Measurements from ENCODE around the gene ITIH4. TPM values are rescaled to one million over a fixed set of nuclear protein-coding genes. Genes with fewer than 3 reads are reported as not detected.
A peak's percentile ranks its signal among the peaks of the same experiment; 100 is the strongest.

ITIH4 gene
- total RNA-seq, 1 donor from 2014 or later: 5.9 TPM

GRCh38 chr3:52790337-52790736, 40.1 kb downstream of the ITIH4 start:
- no peak overlapping the region for H3K27ac ChIP-seq
- TF ChIP-seq POLR2AphosphoS5 (IDR thresholded peaks at IDR 0.05; ENCODE audit: insufficient read depth in 1 of 2, low read depth in 1 of 2): no peak
- TF ChIP-seq POLR2A (IDR thresholded peaks at IDR 0.05): no peak
- no peak for TF ChIP-seq CTCF (IDR thresholded peaks at IDR 0.05)
- H3K36me3 ChIP-seq: no peaks in the 10 kb centered on the region
- intact Hi-C loops (cut with DNase I): no loop called here
- H3K4me1 ChIP-seq: peaks cover 13% of the 10 kb centered on the region
- no peaks in the 10 kb centered on the region for H3K27me3 ChIP-seq
- DNase-seq (ENCODE audit: extremely low spot score in 2 of 2): no peak
- H3K4me3 ChIP-seq: no peak overlapping the region
- H3K9me3 ChIP-seq: no peaks in the 10 kb centered on the region

GRCh38 chr3:52789746-52790040, 40.8 kb downstream of the ITIH4 start:
- TF ChIP-seq POLR2AphosphoS5 (IDR thresholded peaks at IDR 0.05; ENCODE audit: insufficient read depth in 1 of 2, low read depth in 1 of 2): no peak
- TF ChIP-seq POLR2A (IDR thresholded peaks at IDR 0.05): no peak
- no peak for TF ChIP-seq CTCF (IDR thresholded peaks at IDR 0.05)
- intact Hi-C loops (cut with DNase I): no loop called here
- H3K27ac ChIP-seq: no peak overlapping the region
- DNase-seq (ENCODE audit: extremely low spot score in 2 of 2): no peak
- H3K4me1 ChIP-seq: peaks cover 13% of the 10 kb centered on the region
- H3K4me3 ChIP-seq: no peak overlapping the region
- no peaks in the 10 kb centered on the region for H3K36me3 ChIP-seq
- no peaks in the 10 kb centered on the region for H3K27me3 ChIP-seq
- no peaks in the 10 kb centered on the region for H3K9me3 ChIP-seq

- no peaks in the 10 kb centered on the region for H3K27me3 ChIP-seq
- H3K27ac ChIP-seq: no peak overlapping the region
- intact Hi-C loops (cut with DNase I): no loop called here
- no peak for TF ChIP-seq CTCF (IDR thresholded peaks at IDR 0.05)
- TF ChIP-seq POLR2AphosphoS5 (IDR thresholded peaks at IDR 0.05; ENCODE audit: insufficient read depth in 1 of 2, low read depth in 1 of 2): no peak
- peaks cover 13% of the 10 kb centered on the region for H3K4me1 ChIP-seq
- H3K9me3 ChIP-seq: no peaks in the 10 kb centered on the region
- DNase-seq (ENCODE audit: extremely low spot score in 2 of 2): no peak
- no peaks in the 10 kb centered on the region for H3K36me3 ChIP-seq
- H3K4me3 ChIP-seq: no peak overlapping the region
Measured at GRCh38 chr3:52788890-52789745, 41.4 kb downstream of the ITIH4 start.

GRCh38 chr3:52787672-52788625, 42.5 kb downstream of the ITIH4 start:
- DNase-seq (ENCODE audit: extremely low spot score in 2 of 2): no peak
- H3K4me1 ChIP-seq: peaks cover 13% of the 10 kb centered on the region
- H3K4me3 ChIP-seq: no peak overlapping the region
- no peaks in the 10 kb centered on the region for H3K27me3 ChIP-seq
- intact Hi-C loops (cut with DNase I): no loop called here
- H3K27ac ChIP-seq: no peak overlapping the region
- H3K9me3 ChIP-seq: no peaks in the 10 kb centered on the region
- peak in 1 of 2 donors; percentile 28 for TF ChIP-seq POLR2AphosphoS5 (IDR thresholded peaks at IDR 0.05; ENCODE audit: insufficient read depth in 1 of 2, low read depth in 1 of 2)
- TF ChIP-seq CTCF (IDR thresholded peaks at IDR 0.05): no peak
- H3K36me3 ChIP-seq: no peaks in the 10 kb centered on the region
